Ishikawa (cell line): Measurements from ENCODE around the gene ZCCHC13.

Source experiments
- CEBPB ChIP-seq: IDR thresholded peaks from 2 replicates; pipeline ENCODE4 v1.6.1; 2012
- CREB1 ChIP-seq: IDR thresholded peaks from 2 replicates; pipeline ENCODE4 v1.6.1; 2012; ENCODE audit warnings: low read depth
- EGR1 ChIP-seq: IDR thresholded peaks from 2 replicates; pipeline ENCODE4 v1.6.1; 2012
- EP300 ChIP-seq: IDR thresholded peaks from 2 replicates; pipeline ENCODE4 v1.6.1; 2012; ENCODE audit warnings: borderline replicate concordance
- FOXM1 ChIP-seq: IDR thresholded peaks from 2 replicates; pipeline ENCODE4 v1.6.1; 2012; ENCODE audit warnings: low read depth, borderline replicate concordance
- NFIC ChIP-seq: IDR thresholded peaks from 2 replicates; pipeline ENCODE4 v1.6.1; 2012
- RAD21 ChIP-seq: IDR thresholded peaks from 2 replicates; pipeline ENCODE4 v1.6.1; 2012; ENCODE audit warnings: low read depth
- TAF1 ChIP-seq: IDR thresholded peaks from 2 replicates; pipeline ENCODE4 v1.6.1; 2012; ENCODE audit warnings: low read depth, mild to moderate bottlenecking
- TCF12 ChIP-seq: IDR thresholded peaks from 2 replicates; pipeline ENCODE4 v1.6.1; 2012; ENCODE audit warnings: low read depth
- TEAD4 ChIP-seq: IDR thresholded peaks from 2 replicates; pipeline ENCODE4 v1.6.1; 2012
- YY1 ChIP-seq: IDR thresholded peaks from 2 replicates; pipeline ENCODE4 v1.6.1; 2012; ENCODE audit warnings: low read depth
- ZBTB7A ChIP-seq: IDR thresholded peaks from 2 replicates; pipeline ENCODE4 v1.6.1; 2012; ENCODE audit warnings: low read depth
- TF ChIP-seq, protein P1 (sequence below): IDR thresholded peaks from 2 replicates; pipeline ENCODE4 v1.6.1; 2012; ENCODE audit warnings: low read depth, mild to moderate bottlenecking
- TF ChIP-seq, protein P2 (sequence below): IDR thresholded peaks from 2 replicates; pipeline ENCODE4 v1.6.1; 2012
- TF ChIP-seq, protein P3 (sequence below): IDR thresholded peaks from 2 replicates; pipeline ENCODE4 v1.6.1; 2012

ZCCHC13 gene

DNA sequence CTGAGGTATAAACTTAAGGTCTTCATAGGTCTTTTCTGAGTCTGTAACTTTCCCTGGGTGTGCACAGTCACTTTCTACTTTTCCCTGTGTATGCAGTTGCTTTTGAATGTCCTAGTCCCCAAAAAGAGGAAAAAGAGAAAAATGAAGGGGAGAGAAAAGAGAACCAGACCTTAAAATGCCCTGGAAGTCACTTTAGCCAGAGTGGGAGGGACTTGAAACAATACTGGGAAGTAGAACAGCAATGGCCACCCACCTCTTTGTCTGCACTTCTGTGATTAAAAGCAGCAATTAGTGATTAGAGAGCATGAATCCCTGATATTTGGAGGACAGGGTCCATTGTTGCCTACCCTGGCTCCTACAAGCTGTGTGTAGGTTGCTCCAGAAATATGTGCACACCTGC, 36.1 kb downstream of the ZCCHC13 start:
- no peak for TF ChIP-seq TCF12

DNA sequence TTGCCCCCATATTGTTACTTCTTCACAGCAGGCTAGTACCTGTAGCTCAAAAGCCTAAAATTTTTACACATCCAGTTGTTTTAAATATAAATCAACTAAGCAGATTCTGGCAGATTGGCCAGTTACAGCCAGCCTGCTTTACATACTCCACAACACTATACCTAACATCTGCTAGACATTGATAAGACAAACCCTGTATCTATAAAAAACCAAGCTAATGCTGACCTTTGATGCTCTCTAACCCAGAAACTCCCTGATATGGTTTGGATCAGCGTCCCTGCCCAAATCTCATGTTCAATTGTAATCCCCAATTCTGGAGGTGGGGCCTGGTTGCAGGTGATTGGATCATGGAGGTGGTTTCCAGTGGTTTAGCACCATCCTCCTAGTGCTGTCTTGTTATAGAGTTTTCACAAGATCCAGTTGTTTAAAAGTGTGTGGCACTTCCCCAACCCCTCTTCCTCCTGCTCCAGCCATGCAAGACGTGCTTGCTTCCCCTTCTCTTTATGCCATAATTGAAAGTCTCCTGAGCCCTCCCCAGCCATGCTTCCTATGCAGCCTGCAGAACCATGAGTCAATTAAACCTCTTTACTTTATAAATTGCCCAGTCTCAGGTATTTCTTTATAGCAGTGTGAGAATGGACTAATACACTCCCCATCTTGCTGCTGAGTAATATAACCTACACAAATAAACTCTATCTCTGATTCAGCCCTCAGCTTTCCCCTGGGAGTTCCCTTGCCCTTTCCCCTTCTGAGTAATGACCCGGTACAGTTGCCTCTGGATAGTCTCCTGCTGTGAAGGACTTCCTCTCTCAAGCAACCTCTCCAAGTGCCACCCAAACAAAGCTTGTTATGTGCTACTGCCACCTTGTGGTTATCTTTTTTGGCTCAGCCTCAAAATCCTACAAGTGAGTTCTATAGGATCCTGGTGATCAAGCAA, 39.6 kb downstream of the ZCCHC13 start:
- TF ChIP-seq RAD21 (peak; percentile 81), NFIC (peak; percentile 73), FOXM1 (no peak)

DNA sequence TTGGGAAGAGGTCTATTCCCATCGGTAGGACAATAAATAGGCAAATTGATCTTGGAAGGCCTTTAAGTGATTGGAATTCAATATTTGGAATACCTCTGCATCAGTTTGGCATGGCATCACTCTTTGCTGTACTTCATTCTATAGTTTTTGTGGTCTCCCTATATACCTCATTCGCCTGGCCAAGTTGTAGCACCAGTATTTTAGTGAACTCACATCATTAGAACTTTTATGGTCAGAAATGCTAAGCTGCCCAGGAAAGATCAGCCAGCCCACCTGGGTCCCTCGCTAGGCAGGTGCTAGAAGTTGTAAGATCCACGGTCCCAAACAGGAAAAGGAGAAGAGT, 40.3 kb downstream of the ZCCHC13 start:
- TF ChIP-seq RAD21 (no peak), CREB1 (no peak), CEBPB (no peak), EGR1 (no peak), TEAD4 (no peak), EP300 (no peak), NFIC (no peak), TAF1 (no peak), ZBTB7A (no peak), YY1 (no peak)
- TF ChIP-seq, protein P1, sequence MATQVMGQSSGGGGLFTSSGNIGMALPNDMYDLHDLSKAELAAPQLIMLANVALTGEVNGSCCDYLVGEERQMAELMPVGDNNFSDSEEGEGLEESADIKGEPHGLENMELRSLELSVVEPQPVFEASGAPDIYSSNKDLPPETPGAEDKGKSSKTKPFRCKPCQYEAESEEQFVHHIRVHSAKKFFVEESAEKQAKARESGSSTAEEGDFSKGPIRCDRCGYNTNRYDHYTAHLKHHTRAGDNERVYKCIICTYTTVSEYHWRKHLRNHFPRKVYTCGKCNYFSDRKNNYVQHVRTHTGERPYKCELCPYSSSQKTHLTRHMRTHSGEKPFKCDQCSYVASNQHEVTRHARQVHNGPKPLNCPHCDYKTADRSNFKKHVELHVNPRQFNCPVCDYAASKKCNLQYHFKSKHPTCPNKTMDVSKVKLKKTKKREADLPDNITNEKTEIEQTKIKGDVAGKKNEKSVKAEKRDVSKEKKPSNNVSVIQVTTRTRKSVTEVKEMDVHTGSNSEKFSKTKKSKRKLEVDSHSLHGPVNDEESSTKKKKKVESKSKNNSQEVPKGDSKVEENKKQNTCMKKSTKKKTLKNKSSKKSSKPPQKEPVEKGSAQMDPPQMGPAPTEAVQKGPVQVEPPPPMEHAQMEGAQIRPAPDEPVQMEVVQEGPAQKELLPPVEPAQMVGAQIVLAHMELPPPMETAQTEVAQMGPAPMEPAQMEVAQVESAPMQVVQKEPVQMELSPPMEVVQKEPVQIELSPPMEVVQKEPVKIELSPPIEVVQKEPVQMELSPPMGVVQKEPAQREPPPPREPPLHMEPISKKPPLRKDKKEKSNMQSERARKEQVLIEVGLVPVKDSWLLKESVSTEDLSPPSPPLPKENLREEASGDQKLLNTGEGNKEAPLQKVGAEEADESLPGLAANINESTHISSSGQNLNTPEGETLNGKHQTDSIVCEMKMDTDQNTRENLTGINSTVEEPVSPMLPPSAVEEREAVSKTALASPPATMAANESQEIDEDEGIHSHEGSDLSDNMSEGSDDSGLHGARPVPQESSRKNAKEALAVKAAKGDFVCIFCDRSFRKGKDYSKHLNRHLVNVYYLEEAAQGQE: no peak
- TF ChIP-seq, protein P2, sequence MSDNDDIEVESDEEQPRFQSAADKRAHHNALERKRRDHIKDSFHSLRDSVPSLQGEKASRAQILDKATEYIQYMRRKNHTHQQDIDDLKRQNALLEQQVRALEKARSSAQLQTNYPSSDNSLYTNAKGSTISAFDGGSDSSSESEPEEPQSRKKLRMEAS: no peak
- TF ChIP-seq, protein P3, sequence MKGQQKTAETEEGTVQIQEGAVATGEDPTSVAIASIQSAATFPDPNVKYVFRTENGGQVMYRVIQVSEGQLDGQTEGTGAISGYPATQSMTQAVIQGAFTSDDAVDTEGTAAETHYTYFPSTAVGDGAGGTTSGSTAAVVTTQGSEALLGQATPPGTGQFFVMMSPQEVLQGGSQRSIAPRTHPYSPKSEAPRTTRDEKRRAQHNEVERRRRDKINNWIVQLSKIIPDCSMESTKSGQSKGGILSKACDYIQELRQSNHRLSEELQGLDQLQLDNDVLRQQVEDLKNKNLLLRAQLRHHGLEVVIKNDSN: no peak

DNA sequence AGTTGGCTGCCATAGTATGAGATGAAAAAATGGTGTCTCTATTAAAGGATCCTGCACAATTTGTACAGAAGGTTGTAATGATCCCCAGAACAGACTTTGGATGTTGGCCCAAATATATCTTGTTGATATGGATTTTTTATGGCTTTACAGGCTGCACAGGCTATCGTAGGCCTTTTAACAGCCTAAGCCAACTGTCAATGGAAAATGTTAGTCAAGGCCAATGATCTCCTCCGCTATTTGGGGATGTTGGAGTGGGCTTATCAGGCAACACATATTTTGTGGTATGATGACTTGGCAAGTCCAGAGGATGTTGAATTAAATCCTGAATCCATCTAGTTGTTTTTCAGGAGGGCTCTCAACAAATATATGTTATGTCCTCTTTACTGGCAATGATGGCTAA, 42.1 kb downstream of the ZCCHC13 start:
- TF ChIP-seq NFIC: no peak
- TF ChIP-seq TAF1: no peak
- no peak for TF ChIP-seq EGR1
- TF ChIP-seq, protein P2: no peak
- TF ChIP-seq ZBTB7A: no peak
- no peak for TF ChIP-seq CEBPB
- no peak for TF ChIP-seq TEAD4
- TF ChIP-seq RAD21: no peak
- no peak for TF ChIP-seq TCF12
- TF ChIP-seq, protein P1: no peak
- no peak for TF ChIP-seq EP300
- TF ChIP-seq FOXM1: no peak
- TF ChIP-seq, protein P3: no peak
- TF ChIP-seq YY1: no peak

DNA sequence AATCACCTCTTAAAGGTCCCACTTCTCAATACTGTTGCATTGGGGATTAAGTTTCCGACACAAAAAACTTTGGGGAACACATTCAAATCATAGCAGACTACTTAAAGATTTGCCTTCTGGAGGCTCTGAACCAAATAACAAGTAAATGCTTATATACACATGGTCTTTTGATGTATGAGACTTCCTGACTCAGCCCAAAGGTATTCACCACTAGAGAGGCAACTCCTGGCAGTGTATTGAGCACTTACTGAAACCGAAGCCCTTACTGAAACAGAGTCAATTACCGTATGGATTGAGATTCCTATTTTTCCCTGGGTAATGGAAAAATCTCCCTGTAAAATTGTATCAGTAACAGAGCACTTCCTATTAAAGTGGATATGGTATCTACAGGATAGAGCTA, 45.4 kb downstream of the ZCCHC13 start:
- no peak for TF ChIP-seq EGR1
- TF ChIP-seq YY1: no peak
- no peak for TF ChIP-seq CEBPB
- TF ChIP-seq, protein P3: no peak
- no peak for TF ChIP-seq TAF1
- TF ChIP-seq FOXM1: no peak
- TF ChIP-seq, protein P2: no peak
- TF ChIP-seq TEAD4: no peak
- TF ChIP-seq NFIC: no peak
- TF ChIP-seq CREB1: no peak
- TF ChIP-seq, protein P1: no peak
- no peak for TF ChIP-seq EP300
- TF ChIP-seq RAD21: no peak
- no peak for TF ChIP-seq TCF12
- no peak for TF ChIP-seq ZBTB7A
